Mucosa of rectum (tissue), 2 donors: ENCODE results near the gene PLPPR1.

ENCODE experiments used
- H3K27ac ChIP-seq, 2 donors: one replicate each; pipeline ENCODE4 v1.7.0; 2013; ENCODE audit warnings: inconsistent platforms in 2 of 2, low read depth in 2 of 2, low read length in 2 of 2
- H3K27me3 ChIP-seq, 2 donors: one replicate each; pipeline ENCODE4 v1.7.0; 2013; ENCODE audit warnings: low read length in 2 of 2; ENCODE audit not compliant: control insufficient read depth in 2 of 2, insufficient read depth in 2 of 2
- H3K36me3 ChIP-seq, 2 donors: one replicate each; pipeline ENCODE4 v1.7.0; 2013; ENCODE audit warnings: low read length in 2 of 2; ENCODE audit not compliant: control insufficient read depth in 2 of 2, insufficient read depth in 2 of 2
- H3K4me1 ChIP-seq, 2 donors: one replicate each; pipeline ENCODE4 v1.7.0; 2013; ENCODE audit warnings: low read length in 2 of 2, mild to moderate bottlenecking in 1 of 2; ENCODE audit not compliant: control insufficient read depth in 2 of 2, insufficient read depth in 2 of 2
- H3K4me3 ChIP-seq, 2 donors: one replicate each; pipeline ENCODE4 v1.7.0; 2013; ENCODE audit warnings: low read length in 2 of 2
- H3K9ac ChIP-seq, 2 donors: one replicate each; pipeline ENCODE4 v1.7.0; 2013; ENCODE audit warnings: low read length in 2 of 2, low read depth in 1 of 2, mild to moderate bottlenecking in 1 of 2
- H3K9me3 ChIP-seq, 2 donors: one replicate each; pipeline ENCODE4 v1.7.0; 2013; ENCODE audit warnings: low read length in 2 of 2; ENCODE audit not compliant: control insufficient read depth in 2 of 2
- donor health status: healthy.
- donor health status: Normal muscosa, but diverticular disease.

The PLPPR1 gene

DNA sequence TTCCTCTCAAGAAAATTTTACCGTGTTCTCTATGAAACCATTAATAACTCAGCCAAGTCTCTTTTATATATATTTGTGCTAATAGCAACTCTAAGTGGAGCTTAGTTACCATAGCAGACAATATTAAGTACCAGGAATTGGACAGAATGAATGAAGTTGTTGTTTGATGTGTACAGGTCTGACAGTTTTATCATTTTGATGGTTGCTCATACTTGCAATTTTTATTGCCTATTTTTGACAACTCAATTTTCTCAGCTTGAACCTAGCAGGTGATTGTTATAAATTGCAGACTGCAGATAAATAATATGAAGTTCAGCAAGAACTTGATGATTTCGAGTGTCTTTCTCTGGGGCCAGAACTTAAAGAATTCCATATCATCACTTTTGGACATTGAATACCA is 163.2 kb downstream of the PLPPR1 start:
- Histone ChIP-seq H3K27me3 (no peaks in the 10 kb centered on the region), H3K9ac (no peak overlapping the region), H3K4me3 (no peak overlapping the region)

GRCh38 chr9:101197026-101197425 is 168.5 kb downstream of the PLPPR1 start:
- H3K9me3 ChIP-seq = no peaks in the 10 kb centered on the region
- H3K4me3 ChIP-seq = no peak overlapping the region
- H3K9ac ChIP-seq = no peak overlapping the region
- H3K4me1 ChIP-seq = no peaks in the 10 kb centered on the region
- H3K27me3 ChIP-seq = no peaks in the 10 kb centered on the region
- H3K36me3 ChIP-seq = no peaks in the 10 kb centered on the region
- H3K27ac ChIP-seq = no peak overlapping the region

More for the DNA sequence above, 163.2 kb downstream of the PLPPR1 start:
- Histone ChIP-seq H3K9me3 (no peaks in the 10 kb centered on the region), H3K27ac (no peak overlapping the region), H3K4me1 (no peaks in the 10 kb centered on the region), H3K36me3 (no peaks in the 10 kb centered on the region)

DNA sequence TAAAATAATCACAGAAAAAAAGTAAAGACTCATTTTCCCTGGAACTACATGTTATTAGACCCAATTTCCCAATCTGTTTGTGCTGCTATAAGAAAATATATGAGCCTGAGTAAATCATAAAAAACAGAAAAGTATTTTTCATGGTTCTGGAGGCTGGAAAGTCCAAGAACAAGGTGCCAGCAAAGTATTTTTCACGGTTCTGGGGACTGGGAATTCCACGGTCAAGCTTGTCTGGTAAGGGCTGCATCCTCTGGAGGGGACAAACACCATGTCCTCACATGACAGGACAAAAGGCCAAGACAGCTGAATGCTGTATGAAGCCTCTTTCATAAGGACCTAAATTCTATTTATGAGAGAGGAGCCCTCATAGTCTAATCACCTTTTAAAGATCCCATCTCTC is 172.3 kb downstream of the PLPPR1 start:
- H3K27me3 ChIP-seq = no peaks in the 10 kb centered on the region
- H3K36me3 ChIP-seq = no peaks in the 10 kb centered on the region
- no peaks in the 10 kb centered on the region for H3K4me1 ChIP-seq
- no peak overlapping the region for H3K27ac ChIP-seq
- H3K9me3 ChIP-seq = no peaks in the 10 kb centered on the region
- no peak overlapping the region for H3K4me3 ChIP-seq
- no peak overlapping the region for H3K9ac ChIP-seq

DNA sequence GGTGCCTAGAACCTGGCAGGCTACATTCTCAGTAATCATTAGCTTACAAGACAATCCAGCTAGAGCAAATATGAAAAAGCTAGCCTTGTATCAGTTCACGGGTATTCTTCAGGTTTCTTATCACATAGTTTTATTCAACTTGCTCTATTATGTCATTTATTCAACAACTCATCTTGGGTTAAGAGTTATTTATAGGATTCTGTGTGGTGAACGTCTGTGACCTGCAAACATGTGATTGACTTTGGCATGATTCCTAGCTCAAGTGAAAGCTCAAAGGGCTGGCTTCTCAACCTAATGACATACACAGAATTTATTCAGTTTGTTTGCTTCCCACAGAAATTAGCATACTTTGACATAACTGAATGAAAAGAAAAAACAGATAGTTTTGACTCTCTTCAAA is 173.1 kb downstream of the PLPPR1 start:
- no peaks in the 10 kb centered on the region for H3K36me3 ChIP-seq
- H3K4me3 ChIP-seq = no peak overlapping the region
- H3K9me3 ChIP-seq = no peaks in the 10 kb centered on the region
- H3K27me3 ChIP-seq = no peaks in the 10 kb centered on the region
- no peak overlapping the region for H3K9ac ChIP-seq
- H3K27ac ChIP-seq = no peak overlapping the region
- no peaks in the 10 kb centered on the region for H3K4me1 ChIP-seq

- Histone ChIP-seq H3K4me1 (no peaks in the 10 kb centered on the region), H3K27me3 (no peaks in the 10 kb centered on the region), H3K27ac (no peak overlapping the region), H3K9me3 (no peaks in the 10 kb centered on the region), H3K4me3 (no peak overlapping the region), H3K9ac (no peak overlapping the region), H3K36me3 (no peaks in the 10 kb centered on the region)
Measured at GRCh38 chr9:101209670-101210069, 181.1 kb downstream of the PLPPR1 start.

DNA sequence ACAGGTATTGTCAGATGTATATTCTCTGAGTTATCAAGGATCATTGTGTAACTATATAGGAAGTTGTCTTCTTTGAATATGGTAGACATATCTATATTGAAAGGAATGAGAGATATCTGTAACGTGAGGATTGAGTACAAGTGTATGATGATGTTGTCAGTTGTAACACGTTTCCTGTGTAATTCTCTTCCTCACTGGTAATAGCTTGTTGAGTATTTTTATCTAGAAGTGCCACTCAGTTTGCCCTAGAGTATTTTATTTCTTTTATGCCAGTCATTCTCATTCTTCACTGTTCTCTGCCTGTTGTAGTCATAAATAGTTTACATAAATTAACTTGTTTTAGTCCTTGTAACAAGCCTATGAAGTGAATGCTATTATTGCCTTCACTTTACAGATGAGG is 184.1 kb downstream of the PLPPR1 start:
- H3K27me3 ChIP-seq = no peaks in the 10 kb centered on the region
- no peak overlapping the region for H3K4me3 ChIP-seq
- H3K9me3 ChIP-seq = no peaks in the 10 kb centered on the region
- no peaks in the 10 kb centered on the region for H3K36me3 ChIP-seq
- H3K4me1 ChIP-seq = no peaks in the 10 kb centered on the region
- H3K27ac ChIP-seq = no peak overlapping the region
- no peak overlapping the region for H3K9ac ChIP-seq

- Histone ChIP-seq H3K9me3 (no peaks in the 10 kb centered on the region), H3K27me3 (no peaks in the 10 kb centered on the region), H3K36me3 (no peaks in the 10 kb centered on the region), H3K27ac (no peak overlapping the region), H3K9ac (no peak overlapping the region), H3K4me3 (no peak overlapping the region), H3K4me1 (no peaks in the 10 kb centered on the region)
Measured at GRCh38 chr9:101219030-101219429, 190.5 kb downstream of the PLPPR1 start.

DNA sequence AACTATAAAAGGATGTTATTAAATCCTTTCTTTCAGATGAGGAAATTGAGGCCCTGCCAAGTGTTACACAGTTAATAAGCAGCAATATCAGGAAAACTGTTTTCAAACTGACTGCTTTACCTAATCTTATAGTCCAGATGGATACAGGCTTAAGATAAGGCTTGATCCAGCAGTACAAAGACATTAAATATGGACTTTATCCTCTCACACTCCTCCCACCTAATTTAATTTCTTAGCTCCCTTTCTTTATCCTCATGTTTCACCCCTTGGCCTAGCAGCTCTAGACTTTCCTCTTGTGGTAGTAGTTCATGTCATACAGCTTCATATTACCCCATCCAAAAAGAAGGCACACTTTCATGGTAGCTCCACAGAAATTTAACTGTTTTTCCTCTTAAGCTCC is 191.8 kb downstream of the PLPPR1 start:
- H3K27ac ChIP-seq = no peak overlapping the region
- no peak overlapping the region for H3K9ac ChIP-seq
- no peaks in the 10 kb centered on the region for H3K27me3 ChIP-seq
- no peaks in the 10 kb centered on the region for H3K4me1 ChIP-seq
- no peaks in the 10 kb centered on the region for H3K36me3 ChIP-seq
- H3K4me3 ChIP-seq = no peak overlapping the region
- no peaks in the 10 kb centered on the region for H3K9me3 ChIP-seq

DNA sequence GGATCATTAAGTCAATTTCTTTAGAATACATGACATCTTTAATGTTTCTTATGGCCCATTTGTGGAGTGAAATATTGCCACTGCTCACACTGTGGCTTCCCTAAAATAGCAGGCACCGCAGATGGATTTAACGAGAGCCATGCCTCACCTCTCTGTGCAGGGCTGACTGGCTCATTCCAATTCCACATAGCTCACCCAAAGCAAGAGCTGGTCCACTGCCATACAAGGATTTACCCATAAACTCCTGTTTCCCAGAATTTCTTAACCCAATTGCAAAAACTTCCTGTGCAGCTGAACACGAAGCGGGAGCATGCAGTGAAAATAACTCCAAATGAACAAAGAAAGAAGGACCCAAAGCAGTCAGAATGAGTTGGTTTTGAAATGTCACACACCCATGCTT is 196.7 kb downstream of the PLPPR1 start:
- Histone ChIP-seq H3K36me3 (no peaks in the 10 kb centered on the region), H3K27ac (no peak overlapping the region), H3K9ac (no peak overlapping the region), H3K27me3 (no peaks in the 10 kb centered on the region), H3K9me3 (no peaks in the 10 kb centered on the region), H3K4me1 (no peaks in the 10 kb centered on the region), H3K4me3 (no peak overlapping the region)

- Histone ChIP-seq H3K4me1 (no peaks in the 10 kb centered on the region), H3K36me3 (no peaks in the 10 kb centered on the region), H3K9ac (no peak overlapping the region), H3K4me3 (no peak overlapping the region), H3K9me3 (no peaks in the 10 kb centered on the region), H3K27me3 (no peaks in the 10 kb centered on the region), H3K27ac (no peak overlapping the region)
Measured at GRCh38 chr9:101226161-101226560, 197.6 kb downstream of the PLPPR1 start.

GRCh38 chr9:101226803-101227202 is 198.3 kb downstream of the PLPPR1 start:
- H3K27ac ChIP-seq = no peak overlapping the region

More at GRCh38 chr9:101226803-101227202, 198.3 kb downstream of the PLPPR1 start:
- H3K27me3 ChIP-seq = no peaks in the 10 kb centered on the region
- no peaks in the 10 kb centered on the region for H3K36me3 ChIP-seq
- no peaks in the 10 kb centered on the region for H3K4me1 ChIP-seq
- no peaks in the 10 kb centered on the region for H3K9me3 ChIP-seq
- H3K4me3 ChIP-seq = no peak overlapping the region
- no peak overlapping the region for H3K9ac ChIP-seq
